Adrenal gland (tissue), 12 donors: ENCODE measurements around the gene TBC1D22A. TPM values are rescaled to one million over a fixed set of nuclear protein-coding genes. Genes with fewer than 3 reads are reported as not detected.

Experiments
- DNase-seq, 7 donors: peaks; one replicate each; pipeline ENCODE4 v3.0.0-alpha.2; 2019 to 2020
- H3K27ac ChIP-seq, 5 donors: fragments of 200-600 bp; sonication (generic) in 4 of 5; 1 replicate in 3 of 5; 2 replicates in 2 of 5; pipeline versions ENCODE4 v1.5.1 to v1.8.0; 2016 to 2020; ENCODE audit warnings: mild to moderate bottlenecking in 1 of 5
- H3K27me3 ChIP-seq: fragments of 200-600 bp; 2 replicates; pipeline ENCODE4 v1.8.0; 2021
- H3K36me3 ChIP-seq, 2 donors: fragments of 200-600 bp; replicated peaks in 1 of 2; 1 replicate in 1 of 2; 2 replicates in 1 of 2; pipeline versions ENCODE4 v1.5.1 to v1.8.0; 2018 to 2022
- H3K4me1 ChIP-seq, 2 donors: fragments of 200-600 bp; replicated peaks in 1 of 2; 1 replicate in 1 of 2; 2 replicates in 1 of 2; pipeline versions ENCODE4 v1.5.1 to v1.8.0; 2018 to 2021
- H3K4me3 ChIP-seq, 4 donors: fragments of 200-600 bp; sonication (generic) in 3 of 4; one replicate each; pipeline ENCODE4 v1.5.1; 2016 to 2018
- H3K9me3 ChIP-seq, 3 donors: fragments of 200-600 bp; sonication (generic) in 1 of 3; replicated peaks in 1 of 3; 1 replicate in 2 of 3; 2 replicates in 1 of 3; pipeline versions ENCODE4 v1.5.1 to v1.8.0; 2016 to 2021
- CTCF ChIP-seq, 6 experiments: fragments of 450-650 bp in 4 of 6; fragments of 200-600 bp in 2 of 6; sonication (generic) in 1 of 6; IDR thresholded peaks; 1 replicate in 5 of 6; 2 replicates in 1 of 6; pipeline versions ENCODE4 v1.5.1 to v1.8.0; 2016 to 2021; ENCODE audit warnings: antibody characterized with exemption in 6 of 6, mild to moderate bottlenecking in 2 of 6, moderate library complexity in 1 of 6
- POLR2A ChIP-seq, 2 donors: fragments of 450-650 bp; IDR thresholded peaks; one replicate each; pipeline ENCODE4 v1.6.1; 2017; ENCODE audit warnings: antibody characterized with exemption in 2 of 2, mild to moderate bottlenecking in 2 of 2, moderate library complexity in 1 of 2
- WGBS, 4 donors: extraction: QIAGEN DNeasy Blood & Tissue Kit in 2 of 4; methylation state at CpG; one replicate each; pipeline versions ENCODE4 v1.1.5 to v1.1.7; 2013 to 2017; 5-methylcytosine and 5-hydroxymethylcytosine counted together
- intact Hi-C, 2 donors: fragments of 100-400 bp; cut with DNase I; formaldehyde crosslinking; loops; one replicate each; pipeline versions ENCODE4 v1.14.1 to v1.15.0; 2022 to 2023
- polyA plus RNA-seq, 3 donors: library from polyadenylated mRNA; stranded (reverse); fragments of 200-250 nt in 2 of 3; fragments of 350-450 nt in 1 of 3; fragmentation: Illumina TruSeq in 1 of 3; extraction: RNeasy Lipid Tissue Mini Kit (QIAGEN cat#74804) in 1 of 3; gene quantifications; one replicate each; pipeline ENCODE4 v1.2.3, GENCODE V29; 2013 to 2014
- total RNA-seq, 9 donors: library from RNA; depleted of rRNA in 4 of 9; stranded (reverse); fragments of >200 nt in 4 of 9; fragments of 120-200 nt in 1 of 9; fragmentation: NEBNext Ultra II Directional in 1 of 9; extraction: Animal tissue kit (Norgen Biotek cat#: 25700) in 1 of 9; gene quantifications; one replicate each; pipeline versions ENCODE4 v1.1.0 to v1.2.4, GENCODE V29; 2013 to 2023
- donor health status: healthy with polysubstance abuse.
- donor health status: Bipolar disorder and iron deficiency.
- donor health status: DM: yes; HTN: yes; CAD: no.
- donor health status: DM: no; HTN: no; CAD: no.
- donor health status: DM: no; HTN: no; CAD: no.
- donor health status: DM: yes; HTN: yes; CAD: no.

TBC1D22A gene
- total and polyA plus RNA-seq, 12 donors: 11.5 to 44.2 (median 28.1) TPM

GRCh38 chr22:47210686-47211085 lies 448.2 kb downstream of the TBC1D22A start:
- Histone ChIP-seq H3K36me3 (no peaks in the 10 kb centered on the region), H3K4me3 (no peak overlapping the region), H3K27me3 (no peaks in the 10 kb centered on the region), H3K27ac (no peak overlapping the region), H3K9me3 (no peaks in the 10 kb centered on the region), H3K4me1 (no peaks in the 10 kb centered on the region)
- 81 to 85% (median 83%) methylated on average over 9 of the region's 9 CpGs for WGBS, 4 donors
- TF ChIP-seq CTCF (IDR thresholded peaks at IDR 0.05): no peak
- intact Hi-C loops: loop anchor here in 1 of 2 donors (10.0 kb wide), 1 partner anchor 1284 kb away; no protein-coding TSS in a partner anchor
- DNase-seq: peak in 1 of 7 donors; percentile 28

GRCh38 chr22:47213571-47214230 lies 451.3 kb downstream of the TBC1D22A start:
- intact Hi-C loops: loop anchor here in 1 of 2 donors (10.0 kb wide), 1 partner anchor 1281 kb away; no protein-coding TSS in a partner anchor
- no peaks in the 10 kb centered on the region for H3K27me3 ChIP-seq
- no peak overlapping the region for H3K4me3 ChIP-seq
- TF ChIP-seq POLR2A (IDR thresholded peaks at IDR 0.05): no peak
- peak; percentile 32 to 58 (median 50) for TF ChIP-seq CTCF (IDR thresholded peaks at IDR 0.05)
- peak in 3 of 7 donors; percentile 45 to 60 (median 46) for DNase-seq
- H3K9me3 ChIP-seq: no peaks in the 10 kb centered on the region
- no peaks in the 10 kb centered on the region for H3K4me1 ChIP-seq
- no peak overlapping the region for H3K27ac ChIP-seq
- 67 to 86% (median 69%) methylated on average over 13 to 16 of the region's 16 CpGs for WGBS, 4 donors
- no peaks in the 10 kb centered on the region for H3K36me3 ChIP-seq

DNA sequence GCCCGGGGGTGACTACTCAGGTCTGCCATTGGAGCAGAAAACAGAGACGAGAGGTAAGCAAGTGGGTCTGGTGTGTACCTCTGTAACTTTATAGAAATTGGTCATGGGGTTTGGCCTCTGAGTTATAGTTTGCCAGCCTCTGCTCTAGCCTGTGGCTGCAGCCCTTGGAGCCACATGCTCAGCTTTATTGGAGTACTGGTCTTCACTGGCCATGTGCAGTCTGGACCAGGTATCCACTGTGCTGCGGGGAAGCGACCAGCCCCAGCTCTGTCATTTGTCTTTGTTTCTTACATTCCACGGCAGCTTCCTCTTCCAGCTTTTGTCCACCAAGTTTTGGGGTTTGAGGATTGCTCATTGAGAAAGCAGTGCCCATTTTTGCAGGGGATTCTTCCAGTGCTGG lies 453.4 kb downstream of the TBC1D22A start:
- no peaks in the 10 kb centered on the region for H3K9me3 ChIP-seq
- no peak for TF ChIP-seq POLR2A (IDR thresholded peaks at IDR 0.05)
- no peak for TF ChIP-seq CTCF (IDR thresholded peaks at IDR 0.05)
- intact Hi-C loops: loop anchor here in 1 of 2 donors (10.0 kb wide), 1 partner anchor 1279 kb away; no protein-coding TSS in a partner anchor
- DNase-seq: no peak
- no peak overlapping the region for H3K27ac ChIP-seq
- H3K4me1 ChIP-seq: no peaks in the 10 kb centered on the region
- 69 to 82% (median 74%) methylated on average over 5 of the region's 5 CpGs for WGBS, 4 donors
- H3K27me3 ChIP-seq: no peaks in the 10 kb centered on the region
- H3K4me3 ChIP-seq: no peak overlapping the region
- H3K36me3 ChIP-seq: no peaks in the 10 kb centered on the region

DNA sequence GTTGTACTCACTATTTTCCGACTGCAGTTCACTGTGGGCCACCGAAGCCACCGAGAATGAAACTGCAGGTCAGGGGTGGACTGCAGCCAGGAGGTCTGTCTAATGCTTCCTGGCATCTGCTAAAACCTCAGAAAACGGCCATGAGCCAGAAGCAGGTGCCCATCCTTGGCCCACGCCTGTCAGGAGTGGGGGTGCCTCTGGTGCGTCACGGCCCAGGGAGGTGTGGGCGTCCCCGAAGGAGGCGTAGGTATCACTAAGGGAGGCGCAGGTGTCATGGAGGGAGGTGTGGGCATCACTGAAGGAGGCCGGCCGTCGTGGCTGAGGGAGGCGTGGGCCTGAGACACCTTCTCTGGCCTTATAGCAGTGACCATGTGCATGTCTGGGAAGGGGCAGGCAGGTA lies 456.2 kb downstream of the TBC1D22A start:
- H3K27me3 ChIP-seq: no peaks in the 10 kb centered on the region
- no peaks in the 10 kb centered on the region for H3K4me1 ChIP-seq
- WGBS, 4 donors: 83 to 89% (median 86%) methylated on average over 15 of the region's 15 CpGs
- no peaks in the 10 kb centered on the region for H3K36me3 ChIP-seq
- no peaks in the 10 kb centered on the region for H3K9me3 ChIP-seq
- no peak for TF ChIP-seq POLR2A (IDR thresholded peaks at IDR 0.05)
- intact Hi-C loops: loop anchor here in 1 of 2 donors (10.0 kb wide), 1 partner anchor 1276 kb away; no protein-coding TSS in a partner anchor
- no peak overlapping the region for H3K27ac ChIP-seq
- DNase-seq: peak in 1 of 7 donors; percentile 35
- H3K4me3 ChIP-seq: no peak overlapping the region
